HCT116 (cell line): ENCODE results near the gene PIKFYVE. TPM values are rescaled to one million over a fixed set of nuclear protein-coding genes. Genes with fewer than 3 reads are reported as not detected.

Experiments
- ATAC-seq: fragments of 200-7000 bp; cut with Tn5 transposase; 2 replicates; pipeline ENCODE4 v1.9.1; 2020; ENCODE audit warnings: mild to moderate bottlenecking, moderate library complexity
- BruUV-seq: library from RNA; stranded (reverse); fragments of 400-500 nt; replicated peaks from 2 replicates; lab custom pipeline; 2021; lab: Mats Ljungman, UMichigan
- CTCF ChIA-PET: fragments of 300-600 bp; sonication (Branson Sonifier 250); formaldehyde crosslinking; loops from one replicate; lab custom pipeline; 2021; ENCODE audit warnings: antibody characterized with exemption; lab: Charles Lee
- POLR2A ChIA-PET: fragments of 300-600, 350-600 bp; sonication (Branson Sonifier 250); formaldehyde crosslinking; loops from one replicate; lab custom pipeline; 2021; ENCODE audit warnings: antibody characterized with exemption; lab: Charles Lee
- RAD21 ChIA-PET, 2 experiments: fragments of 300-600 bp; sonication (Branson Sonifier 250); formaldehyde crosslinking; loops; one replicate each; lab custom pipeline; 2023; ENCODE audit warnings: low total read pairs in 2 of 2; ENCODE audit not compliant: uncharacterized antibody in 2 of 2, unreplicated experiment in 2 of 2, low non-redundant PET in 1 of 2; lab: Charles Lee
- DNase-seq: peaks from one replicate; pipeline ENCODE4 v3.0.0-alpha.2; 2010; ENCODE audit warnings: low read depth, low spot score
- H2AFZ ChIP-seq: fragments of 200-600 bp; shearing (Covaris generic), sonication (generic); 2 replicates; pipeline ENCODE4 v1.6.1; 2017; ENCODE audit warnings: low read depth, mixed run types, mixed read lengths, antibody characterized with exemption, low read length; ENCODE audit not compliant: poor library complexity, severe bottlenecking
- H3K27ac ChIP-seq: 2 replicates; pipeline ENCODE4 v1.5.1; 2012; ENCODE audit warnings: low read depth, low read length
- H3K27me3 ChIP-seq: fragments of 200-600 bp; sonication (generic); 2 replicates; pipeline ENCODE4 v1.6.1; 2016; ENCODE audit warnings: mixed run types, low read length, mixed read lengths; ENCODE audit not compliant: insufficient read depth
- H3K36me3 ChIP-seq, 2 experiments: fragments of 200-500 bp in 1 of 2; fragments of 200-600 bp in 1 of 2; sonication (Bioruptor generic) in 1 of 2; sonication (generic) in 1 of 2; 2 replicates each; pipeline versions ENCODE4 v1.5.1 to v1.6.1; 2014 to 2016; ENCODE audit warnings: low read length in 2 of 2, inconsistent platforms in 1 of 2, mixed read lengths in 1 of 2, mixed run types in 1 of 2; ENCODE audit not compliant: insufficient read depth in 2 of 2, control insufficient read depth in 1 of 2
- H3K4me1 ChIP-seq, 2 experiments: fragments of 200-600 bp in 1 of 2; sonication (generic) in 1 of 2; 2 replicates each; pipeline versions ENCODE4 v1.5.1 to v1.6.1; 2012 to 2017; ENCODE audit warnings: low read length in 2 of 2, inconsistent platforms in 1 of 2, mild to moderate bottlenecking in 1 of 2, mixed read lengths in 1 of 2, mixed run types in 1 of 2, moderate library complexity in 1 of 2; ENCODE audit not compliant: insufficient read depth in 2 of 2, control insufficient read depth in 1 of 2
- H3K4me2 ChIP-seq: fragments of 200-600 bp; sonication (generic); 2 replicates; pipeline ENCODE4 v1.6.1; 2017; ENCODE audit warnings: mixed run types, low read length, mixed read lengths
- H3K4me3 ChIP-seq, 2 experiments: fragments of 200-600 bp in 1 of 2; sonication (generic) in 1 of 2; replicated peaks in 1 of 2; 2 replicates each; pipeline ENCODE4 v1.5.1; 2011 to 2016; ENCODE audit warnings: low read length in 2 of 2, control low read depth in 1 of 2, low read depth in 1 of 2, mild to moderate bottlenecking in 1 of 2, mixed read lengths in 1 of 2, mixed run types in 1 of 2
- H3K79me2 ChIP-seq: fragments of 200-600 bp; sonication (generic); 2 replicates; pipeline ENCODE4 v1.6.1; 2017; ENCODE audit warnings: mild to moderate bottlenecking, mixed run types, low read length, moderate library complexity, mixed read lengths; ENCODE audit not compliant: insufficient read depth
- H3K9ac ChIP-seq: fragments of 200-600 bp; sonication (generic); 2 replicates; pipeline ENCODE4 v1.6.1; 2016; ENCODE audit warnings: low read length, mixed read lengths
- H3K9me2 ChIP-seq: fragments of 200-600 bp; sonication (generic), shearing (Covaris generic); 2 replicates; pipeline ENCODE4 v1.6.1; 2017; ENCODE audit warnings: mixed run types, mild to moderate bottlenecking, moderate library complexity; ENCODE audit not compliant: insufficient read depth
- H3K9me3 ChIP-seq, 2 experiments: fragments of 200-500 bp in 1 of 2; fragments of 200-600 bp in 1 of 2; sonication (Bioruptor generic) in 1 of 2; sonication (generic) in 1 of 2; 2 replicates each; pipeline ENCODE4 v1.6.1; 2014 to 2017; ENCODE audit warnings: low read length in 2 of 2, mixed read lengths in 2 of 2, inconsistent platforms in 1 of 2, low read depth in 1 of 2, mild to moderate bottlenecking in 1 of 2, mixed run types in 1 of 2, moderate library complexity in 1 of 2; ENCODE audit not compliant: control insufficient read depth in 1 of 2, insufficient read depth in 1 of 2
- H4K20me1 ChIP-seq: fragments of 200-600 bp; sonication (generic), shearing (Covaris generic); 2 replicates; pipeline ENCODE4 v1.6.1; 2017; ENCODE audit warnings: mixed run types, mild to moderate bottlenecking, moderate library complexity; ENCODE audit not compliant: insufficient read depth
- ATF3 ChIP-seq: IDR thresholded peaks from 2 replicates; pipeline ENCODE4 v1.6.1; 2012
- CBX3 ChIP-seq: IDR thresholded peaks from 2 replicates; pipeline ENCODE4 v1.6.1; 2012; ENCODE audit warnings: low read depth
- ELF1 ChIP-seq: IDR thresholded peaks from 2 replicates; pipeline ENCODE4 v1.6.1; 2012; ENCODE audit warnings: low read depth, borderline replicate concordance
- EZH2 ChIP-seq: fragments of 200-600 bp; sonication (generic); IDR thresholded peaks from 2 replicates; pipeline ENCODE4 v1.6.1; 2017; ENCODE audit warnings: antibody characterized with exemption, mixed run types
- EZH2phosphoT487 ChIP-seq: fragments of 200-600 bp; IDR thresholded peaks from 2 replicates; pipeline ENCODE4 v1.6.1; 2018; ENCODE audit warnings: antibody characterized with exemption, borderline replicate concordance
- MAX ChIP-seq: IDR thresholded peaks from 2 replicates; pipeline ENCODE4 v1.6.1; 2012
- SP1 ChIP-seq: IDR thresholded peaks from 2 replicates; pipeline ENCODE4 v1.6.1; 2012; ENCODE audit warnings: low read depth
- SRF ChIP-seq: IDR thresholded peaks from 2 replicates; pipeline ENCODE4 v1.6.1; 2012; ENCODE audit warnings: low read depth
- ZNF274 ChIP-seq: fragments of 200-500 bp; sonication (Bioruptor generic); IDR thresholded peaks from 2 replicates; pipeline ENCODE4 v1.6.1; 2014; ENCODE audit warnings: mild to moderate bottlenecking, low read depth, low read length, inconsistent platforms
- intact Hi-C: fragments of 100-400 bp; cut with micrococcal nuclease; formaldehyde crosslinking; loops from 2 replicates; pipeline ENCODE4 v1.10.0; 2022
- total RNA-seq: library from RNA; stranded (reverse); gene quantifications from one replicate; pipeline ENCODE4 v1.2.1, GENCODE V29; 2021; ENCODE audit not compliant: unreplicated experiment

PIKFYVE gene
- total RNA-seq, 1 experiment from 2014 or later = 21.8 TPM

- Histone ChIP-seq H3K9me2 (no peaks in the 10 kb centered on the region), H3K36me3 (peaks cover 0 to 8% of the 10 kb centered on the region in 2 experiments; a peak in 2 of 4 replicates), H3K79me2 (no peaks in the 10 kb centered on the region), H2AFZ (no peak overlapping the region), H3K9me3 (no peaks in the 10 kb centered on the region), H3K4me1 (peaks cover 9 to 16% of the 10 kb centered on the region in 2 experiments; a peak in 3 of 4 replicates), H3K9ac (no peak overlapping the region), H3K4me3 (no peak overlapping the region), H3K27me3 (no peaks in the 10 kb centered on the region), H3K27ac (no peak overlapping the region), H3K4me2 (no peak overlapping the region), H4K20me1 (no peaks in the 10 kb centered on the region)
- ChIA-PET POLR2A (no interaction called here), CTCF (interaction anchor here (0.9 kb wide), 1 partner anchor 76 kb away, joined by 3 read pairs; no protein-coding TSS in a partner anchor), RAD21 (no interaction called here)
- intact Hi-C loops = loop anchor here (5.0 kb wide), 1 partner anchor 504 kb away; no protein-coding TSS in a partner anchor
- TF ChIP-seq ZNF274 = no peak
- no peak for TF ChIP-seq MAX
- TF ChIP-seq SRF = no peak
- no peak for TF ChIP-seq ELF1
- no peak for TF ChIP-seq EZH2
- no peak for TF ChIP-seq ATF3
- no peak for TF ChIP-seq CBX3
- TF ChIP-seq EZH2phosphoT487 = no peak
- TF ChIP-seq SP1 = no peak
- DNase-seq = no peak
- ATAC-seq = no peak
- no TSS peak for BruUV-seq
Observed at GRCh38 chr2:208251098-208251497, 15.0 kb upstream of the PIKFYVE start.
